SW 1271 (cell line): ENCODE results near the gene ANKRD9.

Experiments
- DNase-seq, 2 experiments: peaks; one replicate each; lab custom pipeline; 2025; lab: John Stamatoyannopoulos, UW

Gene ANKRD9

GRCh38 chr14:102512793-102513300 is 3.3 kb upstream of the ANKRD9 start:
- DNase-seq: no peak

GRCh38 chr14:102511538-102511937 is 2.0 kb upstream of the ANKRD9 start:
- no peak for DNase-seq

- DNase-seq: no peak
Observed at GRCh38 chr14:102510616-102511520, 1.3 kb upstream of the ANKRD9 start.

- no peak for DNase-seq
Observed at GRCh38 chr14:102508774-102509745, 516 bp downstream of the ANKRD9 start.

GRCh38 chr14:102508410-102508773 is 1.2 kb downstream of the ANKRD9 start:
- no peak for DNase-seq

- no peak for DNase-seq
Observed at GRCh38 chr14:102507857-102508312, 1.7 kb downstream of the ANKRD9 start.

GRCh38 chr14:102507081-102507856 is 2.3 kb downstream of the ANKRD9 start:
- DNase-seq: no peak

GRCh38 chr14:102506626-102506925 is 3.0 kb downstream of the ANKRD9 start:
- no peak for DNase-seq

GRCh38 chr14:102505775-102506625 is 3.6 kb downstream of the ANKRD9 start:
- DNase-seq: no peak

GRCh38 chr14:102505000-102505619 is 4.5 kb downstream of the ANKRD9 start:
- no peak for DNase-seq

- no peak for DNase-seq
Observed at GRCh38 chr14:102504328-102504999, 5.1 kb downstream of the ANKRD9 start.

GRCh38 chr14:102503641-102504327 is 5.8 kb downstream of the ANKRD9 start:
- DNase-seq: no peak

GRCh38 chr14:102502571-102502970 is 7.0 kb downstream of the ANKRD9 start:
- no peak for DNase-seq

- no peak for DNase-seq
Observed at GRCh38 chr14:102501751-102502315, 7.7 kb downstream of the ANKRD9 start.

GRCh38 chr14:102500713-102501112 is 8.9 kb downstream of the ANKRD9 start:
- DNase-seq: no peak

- no peak for DNase-seq
Observed at GRCh38 chr14:102500158-102500662, 9.4 kb downstream of the ANKRD9 start.

- DNase-seq: no peak
Observed at GRCh38 chr14:102499401-102500157, 10.0 kb downstream of the ANKRD9 start.
